Spleen (tissue), 11 donors: Measurements from ENCODE around the gene TMEM184A. TPM values are rescaled to one million over a fixed set of nuclear protein-coding genes. Genes with fewer than 3 reads are reported as not detected.

ENCODE experiments used
- DNase-seq: peaks from one replicate; pipeline ENCODE4 v3.0.0-alpha.2; 2020
- H3K27ac ChIP-seq, 8 donors: fragments of 200-600 bp; sonication (generic) in 7 of 8; 1 replicate in 4 of 8; 2 replicates in 4 of 8; pipeline versions ENCODE4 v1.5.0 to v1.8.0; 2016 to 2021; ENCODE audit warnings: inconsistent platforms in 4 of 8, mild to moderate bottlenecking in 4 of 8, moderate library complexity in 1 of 8
- H3K27me3 ChIP-seq, 7 donors: fragments of 200-600 bp; sonication (generic) in 6 of 7; replicated peaks in 1 of 7; 1 replicate in 4 of 7; 2 replicates in 3 of 7; pipeline versions ENCODE4 v1.5.0 to v1.8.0; 2016 to 2021; ENCODE audit warnings: inconsistent platforms in 3 of 7, mild to moderate bottlenecking in 1 of 7
- H3K36me3 ChIP-seq, 6 donors: fragments of 200-600 bp; sonication (generic) in 5 of 6; 1 replicate in 4 of 6; 2 replicates in 2 of 6; pipeline versions ENCODE4 v1.5.0 to v1.8.0; 2016 to 2021; ENCODE audit warnings: inconsistent platforms in 2 of 6
- H3K4me1 ChIP-seq, 6 donors: fragments of 200-600 bp; sonication (generic) in 5 of 6; 1 replicate in 3 of 6; 2 replicates in 3 of 6; pipeline versions ENCODE4 v1.5.0 to v1.8.0; 2016 to 2021; ENCODE audit warnings: inconsistent platforms in 3 of 6
- H3K4me3 ChIP-seq, 8 donors: fragments of 200-600 bp; sonication (generic) in 7 of 8; 1 replicate in 4 of 8; 2 replicates in 4 of 8; pipeline versions ENCODE4 v1.5.0 to v1.8.0; 2016 to 2021; ENCODE audit warnings: inconsistent platforms in 4 of 8, mild to moderate bottlenecking in 4 of 8, moderate library complexity in 2 of 8
- H3K9me3 ChIP-seq, 8 donors: fragments of 200-600 bp; sonication (generic) in 7 of 8; 1 replicate in 4 of 8; 2 replicates in 4 of 8; pipeline versions ENCODE4 v1.5.0 to v1.8.0; 2016 to 2021; ENCODE audit warnings: inconsistent platforms in 4 of 8
- CTCF ChIP-seq, 11 experiments: fragments of 200-600 bp in 7 of 11; fragments of 450-650 bp in 4 of 11; sonication (generic) in 4 of 11; IDR thresholded peaks in 8 of 11; conservative IDR thresholded peaks in 3 of 11; 1 replicate in 7 of 11; 2 replicates in 4 of 11; pipeline versions ENCODE4 v1.4.0 to v1.8.0; 2016 to 2021; ENCODE audit warnings: antibody characterized with exemption in 11 of 11, inconsistent platforms in 4 of 11, mild to moderate bottlenecking in 1 of 11
- POLR2A ChIP-seq, 3 donors: fragments of 450-650 bp; IDR thresholded peaks; one replicate each; pipeline ENCODE4 v1.5.1; 2017; ENCODE audit warnings: antibody characterized with exemption in 3 of 3, mild to moderate bottlenecking in 1 of 3
- POLR2AphosphoS5 ChIP-seq, 3 donors: sonication (generic); formaldehyde crosslinking; IDR thresholded peaks; one replicate each; pipeline ENCODE4 v1.5.1; 2017; ENCODE audit warnings: antibody characterized with exemption in 3 of 3
- WGBS, 5 donors: extraction: QIAGEN DNeasy Blood & Tissue Kit in 3 of 5; methylation state at CpG; one replicate each; pipeline versions ENCODE4 v1.1.5 to v1.1.7; 2013 to 2018; 5-methylcytosine and 5-hydroxymethylcytosine counted together
- intact Hi-C: fragments of 100-400 bp; cut with DNase I; formaldehyde crosslinking; loops from one replicate; pipeline ENCODE4 v1.15.0; 2023; ENCODE audit warnings: low total_unique reads
- polyA plus RNA-seq, 3 donors: library from polyadenylated mRNA; stranded (reverse); fragments of 200-250 nt; gene quantifications; one replicate each; pipeline ENCODE4 v1.2.1, GENCODE V29; 2013
- total RNA-seq, 7 donors: library from RNA; depleted of rRNA in 3 of 7; stranded (reverse); fragments of >200 nt in 3 of 7; fragmentation: NEBNext Ultra II Directional in 4 of 7; extraction: Animal tissue kit (Norgen Biotek cat#: 25700) in 4 of 7; gene quantifications; one replicate each; pipeline versions ENCODE4 v1.1.0 to v1.2.1, GENCODE V29; 2016 to 2021
- donor health status: healthy with polysubstance abuse.
- donor health status: DM: no; HTN: no; CAD: no; lungs with moderate emphysema.
- donor health status: DM: no; HTN: no; CAD: no.
- donor health status: Bipolar disorder and iron deficiency.
- donor health status: healthy.
- donor health status: DM: no; HTN: no; CAD: no.
- donor health status: DM: yes; HTN: yes; CAD: no.

The TMEM184A gene
- total and polyA plus RNA-seq, 10 donors = 0.09 to 0.39 (median 0.21) TPM; not detected in 4

GRCh38 chr7:1553512-1554210 lies 2.3 kb downstream of the TMEM184A start:
- Histone ChIP-seq H3K9me3 (no peaks in the 10 kb centered on the region), H3K4me1 (peaks cover 0 to 18% (median 6%) of the 10 kb centered on the region in 6 donors), H3K4me3 (no peak overlapping the region), H3K36me3 (no peaks in the 10 kb centered on the region), H3K27ac (no peak overlapping the region), H3K27me3 (peaks cover 0 to 21% (median 0%) of the 10 kb centered on the region in 7 donors)
- 84 to 93% (median 88%) methylated on average over 18 to 28 of the region's 28 CpGs for WGBS, 5 donors
- intact Hi-C loops = no loop called here
- DNase-seq = no peak
- TF ChIP-seq POLR2A (IDR thresholded peaks at IDR 0.05) = no peak
- no peak for TF ChIP-seq POLR2AphosphoS5 (IDR thresholded peaks at IDR 0.05)
- TF ChIP-seq CTCF (IDR thresholded peaks at IDR 0.05 in 8 of 11, conservative IDR thresholded peaks at IDR 0.05 in 3 of 11) = no peak

- WGBS, 5 donors = 81 to 93% (median 89%) methylated on average over 7 of the region's 7 CpGs
- H3K4me1 ChIP-seq = peaks cover 0 to 18% (median 6%) of the 10 kb centered on the region in 6 donors
These were observed 3.8 kb downstream of the TMEM184A start for GRCh38 chr7:1552200-1552599.

GRCh38 chr7:1550846-1551155 lies 5.2 kb downstream of the TMEM184A start:
- DNase-seq = no peak
- intact Hi-C loops = no loop called here
- Histone ChIP-seq H3K27ac (no peak overlapping the region), H3K4me3 (no peak overlapping the region), H3K9me3 (no peaks in the 10 kb centered on the region), H3K36me3 (no peaks in the 10 kb centered on the region), H3K4me1 (peaks cover 0 to 13% (median 5%) of the 10 kb centered on the region in 6 donors), H3K27me3 (peaks cover 0 to 15% (median 0%) of the 10 kb centered on the region in 7 donors)
- TF ChIP-seq CTCF (IDR thresholded peaks at IDR 0.05 in 8 of 11, conservative IDR thresholded peaks at IDR 0.05 in 3 of 11) (no peak), POLR2A (IDR thresholded peaks at IDR 0.05) (no peak), POLR2AphosphoS5 (IDR thresholded peaks at IDR 0.05) (no peak)
- 94 to 98% (median 94%) methylated on average over 14 to 17 of the region's 17 CpGs for WGBS, 5 donors

More at GRCh38 chr7:1552200-1552599, 3.8 kb downstream of the TMEM184A start:
- Histone ChIP-seq H3K9me3 (no peaks in the 10 kb centered on the region), H3K27me3 (peaks cover 0 to 21% (median 0%) of the 10 kb centered on the region in 7 donors), H3K4me3 (no peak overlapping the region), H3K27ac (no peak overlapping the region), H3K36me3 (no peaks in the 10 kb centered on the region)
- TF ChIP-seq POLR2A (IDR thresholded peaks at IDR 0.05) = no peak
- TF ChIP-seq CTCF (IDR thresholded peaks at IDR 0.05 in 8 of 11, conservative IDR thresholded peaks at IDR 0.05 in 3 of 11) = no peak
- no peak for TF ChIP-seq POLR2AphosphoS5 (IDR thresholded peaks at IDR 0.05)
- intact Hi-C loops = no loop called here
- no peak for DNase-seq

GRCh38 chr7:1550005-1550845 lies 5.8 kb downstream of the TMEM184A start:
- 84 to 94% (median 90%) methylated on average over 30 to 42 of the region's 42 CpGs for WGBS, 5 donors
- Histone ChIP-seq H3K36me3 (peaks cover 0 to under 1% (median 0%) of the 10 kb centered on the region in 6 donors), H3K4me1 (peaks cover 0 to 13% (median 8%) of the 10 kb centered on the region in 6 donors), H3K27ac (no peak overlapping the region), H3K27me3 (peaks cover 0 to 10% (median 0%) of the 10 kb centered on the region in 7 donors), H3K9me3 (no peaks in the 10 kb centered on the region), H3K4me3 (no peak overlapping the region)
- no peak for DNase-seq
- intact Hi-C loops = no loop called here
- TF ChIP-seq POLR2AphosphoS5 (IDR thresholded peaks at IDR 0.05) (no peak), POLR2A (IDR thresholded peaks at IDR 0.05) (no peak), CTCF (IDR thresholded peaks at IDR 0.05 in 8 of 11, conservative IDR thresholded peaks at IDR 0.05 in 3 of 11) (no peak)
